IPS-18a (cell line): ENCODE data around the gene PPM1M.

Experiments used
- H3K27ac ChIP-seq: one replicate; pipeline ENCODE4 v1.5.1; 2013; ENCODE audit warnings: low read length
- H3K27me3 ChIP-seq: one replicate; pipeline ENCODE4 v1.6.1; 2013; ENCODE audit warnings: mild to moderate bottlenecking, low read length; ENCODE audit not compliant: control insufficient read depth, insufficient read depth
- H3K36me3 ChIP-seq: one replicate; pipeline ENCODE4 v1.6.1; 2013; ENCODE audit warnings: low read depth, low read length; ENCODE audit not compliant: control insufficient read depth
- H3K4me1 ChIP-seq: one replicate; pipeline ENCODE4 v1.6.1; 2013; ENCODE audit warnings: low read depth, low read length; ENCODE audit not compliant: control insufficient read depth
- H3K4me3 ChIP-seq: one replicate; pipeline ENCODE4 v1.5.1; 2013; ENCODE audit warnings: low read length
- H3K9ac ChIP-seq: one replicate; pipeline ENCODE4 v1.6.1; 2013; ENCODE audit warnings: mild to moderate bottlenecking, low read length, moderate library complexity
- H3K9me3 ChIP-seq: one replicate; pipeline ENCODE4 v1.6.1; 2013; ENCODE audit warnings: low read depth, low read length; ENCODE audit not compliant: control insufficient read depth

PPM1M gene

DNA sequence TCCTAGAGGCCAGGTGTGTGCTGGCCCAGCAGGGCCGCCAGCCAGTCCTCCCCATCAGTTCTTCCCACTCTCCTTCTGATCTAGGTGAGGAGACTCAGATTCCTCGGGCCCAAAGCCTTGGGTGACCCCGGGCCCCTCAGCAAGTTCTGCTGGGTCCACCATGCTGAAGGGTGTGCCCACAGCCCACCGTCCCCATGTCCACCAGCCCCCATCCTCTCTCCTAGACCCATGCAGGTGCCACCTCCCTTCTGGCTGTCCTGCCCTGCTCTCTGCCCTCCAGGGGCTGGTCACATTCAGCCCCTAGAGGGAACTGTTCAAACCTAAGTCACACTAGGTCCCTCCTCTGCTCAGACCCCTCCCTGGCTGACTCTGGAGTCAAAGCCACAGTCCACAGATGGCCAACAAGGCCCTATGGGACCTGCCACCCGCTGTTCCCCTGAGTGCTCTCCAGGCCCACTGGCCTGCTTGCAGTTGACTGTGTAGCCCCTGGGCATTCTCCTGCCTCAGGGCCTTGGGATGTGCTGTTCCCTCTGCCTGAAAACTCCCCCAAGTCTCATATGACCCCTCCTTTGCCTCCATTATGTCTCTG is 19.2 kb upstream of the PPM1M start:
- H3K9ac ChIP-seq, result no peak overlapping the region
- H3K4me3 ChIP-seq, result no peak overlapping the region
- H3K36me3 ChIP-seq, result peaks cover 22% of the 10 kb centered on the region
- H3K27ac ChIP-seq, result no peak overlapping the region
- no peaks in the 10 kb centered on the region for H3K9me3 ChIP-seq
- H3K4me1 ChIP-seq, result no peaks in the 10 kb centered on the region
- no peaks in the 10 kb centered on the region for H3K27me3 ChIP-seq

DNA sequence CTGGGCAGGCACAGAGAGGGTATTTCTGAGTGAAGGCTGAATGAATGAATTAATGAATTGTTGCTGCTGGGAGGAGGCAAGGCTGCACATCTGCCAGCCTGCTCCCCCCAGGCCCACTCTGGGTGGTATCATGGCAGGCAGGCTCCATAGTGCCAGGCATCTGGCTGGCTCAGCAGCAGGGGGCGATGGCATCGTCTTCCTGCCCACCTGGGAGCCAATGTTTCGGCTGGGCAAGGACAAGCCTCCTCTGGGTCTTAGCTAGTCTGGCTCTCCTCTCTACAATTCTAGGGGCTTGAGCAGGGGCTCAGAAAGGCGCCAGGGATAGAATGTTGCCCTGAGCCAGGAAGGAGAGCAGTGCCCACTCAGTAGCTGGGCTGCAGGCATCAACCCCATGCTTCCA is 18.4 kb upstream of the PPM1M start:
- no peak overlapping the region for H3K27ac ChIP-seq
- no peak overlapping the region for H3K9ac ChIP-seq
- H3K4me1 ChIP-seq, result no peaks in the 10 kb centered on the region
- H3K36me3 ChIP-seq, result peaks cover 22% of the 10 kb centered on the region
- no peaks in the 10 kb centered on the region for H3K27me3 ChIP-seq
- H3K9me3 ChIP-seq, result no peaks in the 10 kb centered on the region
- no peak overlapping the region for H3K4me3 ChIP-seq

DNA sequence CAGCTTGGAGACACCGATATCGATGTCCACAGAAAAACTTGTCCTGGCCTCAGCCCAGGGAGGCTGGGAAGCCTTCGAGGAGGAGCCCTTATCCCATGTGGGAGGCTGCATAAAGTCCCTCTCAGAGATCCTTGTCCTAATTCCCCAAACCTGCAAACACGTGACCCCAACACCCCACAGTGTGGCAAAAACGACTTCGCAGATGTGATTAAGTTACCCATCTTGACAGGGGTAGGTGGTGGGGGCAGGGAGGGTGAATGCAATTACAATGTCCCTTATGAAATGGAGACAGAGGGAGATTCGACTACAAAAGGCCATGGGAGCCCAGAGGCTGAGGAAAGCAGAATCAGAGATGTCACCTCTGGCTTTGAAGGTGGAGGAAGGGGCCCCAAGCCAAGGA is 17.8 kb upstream of the PPM1M start:
- Histone ChIP-seq H3K27me3 (no peaks in the 10 kb centered on the region), H3K4me3 (no peak overlapping the region), H3K36me3 (peaks cover 22% of the 10 kb centered on the region), H3K27ac (no peak overlapping the region), H3K4me1 (no peaks in the 10 kb centered on the region), H3K9me3 (no peaks in the 10 kb centered on the region), H3K9ac (no peak overlapping the region)

DNA sequence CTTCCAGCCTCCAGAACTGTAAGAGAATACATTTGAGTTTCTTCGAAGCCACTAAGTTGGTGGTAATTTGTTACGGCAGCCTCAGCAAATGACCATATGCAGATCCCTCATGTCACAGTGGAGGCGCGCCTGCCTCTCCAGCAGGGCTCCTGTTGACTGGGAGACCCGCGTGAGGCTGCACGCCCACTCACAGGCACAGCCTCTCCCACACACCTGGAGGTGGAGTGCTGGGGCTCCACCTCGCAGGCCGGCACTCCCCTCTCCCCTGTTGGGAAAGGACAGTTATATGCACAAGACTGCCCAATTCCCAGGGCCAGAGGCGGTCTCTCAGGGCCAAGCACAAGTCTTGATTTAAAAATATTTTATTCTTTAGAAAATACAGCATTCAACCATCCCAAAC is 17.3 kb upstream of the PPM1M start:
- no peaks in the 10 kb centered on the region for H3K9me3 ChIP-seq
- no peak overlapping the region for H3K9ac ChIP-seq
- no peaks in the 10 kb centered on the region for H3K27me3 ChIP-seq
- H3K36me3 ChIP-seq, result peaks cover 22% of the 10 kb centered on the region
- H3K4me3 ChIP-seq, result no peak overlapping the region
- no peaks in the 10 kb centered on the region for H3K4me1 ChIP-seq
- no peak overlapping the region for H3K27ac ChIP-seq

DNA sequence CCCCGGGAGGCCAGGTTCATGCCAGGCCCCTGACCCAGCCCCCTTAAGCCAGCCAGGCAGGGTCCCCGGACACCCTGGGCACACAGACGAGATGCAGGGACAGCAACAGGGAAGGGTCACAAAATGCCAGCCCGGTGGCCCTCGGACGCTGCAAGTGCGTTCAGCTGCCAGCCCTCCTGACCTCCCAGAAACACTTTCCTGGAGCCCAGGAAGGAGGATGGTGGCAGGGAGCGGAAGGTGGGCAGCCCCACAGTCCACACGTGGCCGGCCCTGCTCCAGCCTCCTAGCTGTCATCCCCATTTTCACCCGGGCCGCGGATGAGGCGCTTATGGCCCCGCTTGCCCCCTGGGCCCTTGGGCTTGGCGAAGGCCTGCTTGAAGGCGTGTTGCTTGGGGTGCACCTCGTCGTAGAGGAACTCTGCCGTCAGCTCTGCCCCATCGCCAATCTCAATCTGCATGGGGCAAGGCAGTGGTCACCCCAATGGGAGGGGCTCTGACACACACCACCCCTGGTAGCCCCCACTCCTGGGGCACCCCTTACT is 16.7 kb upstream of the PPM1M start:
- peaks cover 22% of the 10 kb centered on the region for H3K36me3 ChIP-seq
- H3K27ac ChIP-seq, result no peak overlapping the region
- H3K9ac ChIP-seq, result no peak overlapping the region
- no peaks in the 10 kb centered on the region for H3K4me1 ChIP-seq
- no peaks in the 10 kb centered on the region for H3K27me3 ChIP-seq
- H3K9me3 ChIP-seq, result no peaks in the 10 kb centered on the region
- no peak overlapping the region for H3K4me3 ChIP-seq

DNA sequence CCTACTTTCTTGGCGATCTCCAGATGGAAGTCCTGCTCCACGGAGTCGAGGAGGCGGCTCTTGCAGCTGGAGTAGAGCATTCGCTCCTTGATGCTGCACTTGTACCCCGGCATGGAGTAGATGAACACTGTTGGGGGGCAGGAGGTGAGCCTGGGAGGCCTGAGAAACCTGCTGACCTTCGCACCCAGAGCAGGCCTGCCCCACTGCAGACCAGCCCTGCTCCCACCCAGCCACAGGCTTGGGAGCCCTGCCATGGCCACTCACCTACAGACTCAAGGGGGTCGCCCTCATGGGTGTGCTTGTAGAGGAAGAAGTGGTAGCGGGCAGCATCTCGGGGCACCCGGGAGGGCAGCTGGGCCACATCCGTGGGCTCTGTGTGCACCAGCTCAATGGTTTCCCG is 15.9 kb upstream of the PPM1M start:
- H3K9ac ChIP-seq, result no peak overlapping the region
- H3K9me3 ChIP-seq, result no peaks in the 10 kb centered on the region
- H3K36me3 ChIP-seq, result peaks cover 22% of the 10 kb centered on the region
- no peak overlapping the region for H3K27ac ChIP-seq
- no peaks in the 10 kb centered on the region for H3K4me1 ChIP-seq
- no peaks in the 10 kb centered on the region for H3K27me3 ChIP-seq
- no peak overlapping the region for H3K4me3 ChIP-seq

DNA sequence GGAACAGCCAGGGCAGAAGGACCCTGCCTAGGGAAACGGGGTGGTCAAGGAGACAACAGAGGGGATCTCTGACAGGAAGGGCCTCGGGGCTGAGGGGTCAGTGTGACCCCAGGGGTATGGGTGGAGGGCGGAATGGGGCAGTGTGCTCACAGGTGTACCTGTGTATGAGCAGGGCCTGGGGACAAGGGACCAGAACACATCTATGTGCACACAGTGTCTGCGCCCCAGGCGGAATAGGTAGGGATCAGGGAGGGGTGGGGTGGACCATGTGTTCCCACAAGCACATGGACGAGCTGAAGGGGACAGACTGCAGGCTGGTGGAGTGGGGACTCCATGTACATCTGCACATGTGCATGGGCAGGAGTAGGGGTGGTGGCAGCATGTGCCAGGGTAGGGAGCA is 15.1 kb upstream of the PPM1M start:
- Histone ChIP-seq H3K9ac (no peak overlapping the region), H3K36me3 (peaks cover 22% of the 10 kb centered on the region), H3K4me1 (no peaks in the 10 kb centered on the region)

DNA sequence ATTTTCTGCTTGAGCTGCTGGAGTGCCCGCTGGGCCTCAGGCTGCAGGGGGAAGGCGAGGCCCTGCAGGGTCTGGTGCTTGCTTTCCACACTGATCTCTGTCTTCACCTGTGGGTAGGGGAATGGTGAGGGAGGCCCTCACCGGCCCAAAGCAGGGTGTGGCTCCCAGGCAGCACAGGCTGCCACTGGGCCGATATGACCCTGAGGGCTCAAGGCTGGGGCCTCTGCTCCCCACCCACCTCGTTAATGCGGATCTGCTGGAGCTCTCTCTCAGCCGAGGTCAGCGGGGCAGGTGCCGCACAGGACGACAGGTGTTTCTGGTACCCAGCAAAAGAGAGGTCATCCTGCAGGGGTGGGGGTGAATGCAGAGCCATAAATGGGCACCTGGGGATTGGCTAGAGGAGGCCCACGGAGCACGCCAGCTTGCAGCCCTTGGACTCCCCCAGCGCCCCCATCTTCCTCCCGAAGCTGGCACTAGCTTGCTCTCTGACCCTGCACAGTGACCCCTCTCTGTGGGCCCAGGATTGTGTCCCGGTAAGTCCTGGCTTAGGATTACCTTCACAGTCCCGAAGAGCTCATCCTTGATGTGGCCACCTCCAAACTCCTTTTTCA is 14.6 kb upstream of the PPM1M start:
- Histone ChIP-seq H3K9ac (no peak overlapping the region), H3K4me1 (no peaks in the 10 kb centered on the region)

More for the DNA sequence above, 15.1 kb upstream of the PPM1M start:
- no peaks in the 10 kb centered on the region for H3K27me3 ChIP-seq
- H3K27ac ChIP-seq, result no peak overlapping the region
- no peak overlapping the region for H3K4me3 ChIP-seq
- H3K9me3 ChIP-seq, result no peaks in the 10 kb centered on the region

DNA sequence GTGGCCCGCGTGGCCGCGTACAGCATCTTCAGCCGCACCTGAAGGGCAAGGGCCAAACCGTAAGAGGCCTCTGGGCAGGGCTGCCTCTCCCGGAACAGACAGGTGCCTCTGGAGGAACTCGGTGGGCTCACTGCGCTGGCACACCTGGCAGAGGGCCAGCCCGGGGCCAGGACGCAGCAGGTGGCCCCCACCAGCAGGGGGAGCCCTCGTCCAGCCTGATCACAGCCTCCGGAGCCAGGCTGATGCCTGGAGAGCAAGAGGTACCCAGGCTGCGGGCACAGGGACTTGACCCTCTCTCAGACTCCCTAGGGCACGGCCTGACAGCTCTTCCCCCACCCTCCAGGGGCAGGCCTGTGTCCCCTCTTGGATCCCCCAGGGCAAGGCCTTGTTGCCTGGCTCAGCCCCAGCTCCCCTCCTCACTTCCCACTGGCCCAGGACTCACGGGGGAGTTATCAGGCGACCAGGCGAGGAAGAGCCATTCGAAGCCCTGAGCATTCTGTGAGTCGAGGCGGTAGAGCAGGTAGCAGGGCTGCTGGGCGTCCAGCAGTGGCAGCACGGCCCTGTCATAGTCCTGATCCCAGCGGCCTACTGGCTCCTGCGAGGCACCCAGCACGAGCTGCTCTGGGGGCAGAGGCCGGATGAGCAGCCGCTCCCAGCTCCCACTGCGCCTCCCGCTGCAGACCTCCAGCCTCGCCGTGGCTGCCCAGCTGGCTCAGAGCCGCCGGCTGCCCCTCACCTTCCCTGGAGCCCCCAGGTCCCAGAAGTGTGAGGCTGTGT is 13.9 kb upstream of the PPM1M start:
- H3K36me3 ChIP-seq, result peaks cover 22% of the 10 kb centered on the region
- H3K9ac ChIP-seq, result no peak overlapping the region
- no peak overlapping the region for H3K27ac ChIP-seq
- H3K9me3 ChIP-seq, result no peaks in the 10 kb centered on the region
- H3K27me3 ChIP-seq, result no peaks in the 10 kb centered on the region
- H3K4me3 ChIP-seq, result no peak overlapping the region
- peaks cover 1% of the 10 kb centered on the region for H3K4me1 ChIP-seq

More for the DNA sequence above, 14.6 kb upstream of the PPM1M start:
- Histone ChIP-seq H3K4me3 (no peak overlapping the region), H3K27me3 (no peaks in the 10 kb centered on the region), H3K9me3 (no peaks in the 10 kb centered on the region), H3K36me3 (peaks cover 22% of the 10 kb centered on the region), H3K27ac (no peak overlapping the region)

DNA sequence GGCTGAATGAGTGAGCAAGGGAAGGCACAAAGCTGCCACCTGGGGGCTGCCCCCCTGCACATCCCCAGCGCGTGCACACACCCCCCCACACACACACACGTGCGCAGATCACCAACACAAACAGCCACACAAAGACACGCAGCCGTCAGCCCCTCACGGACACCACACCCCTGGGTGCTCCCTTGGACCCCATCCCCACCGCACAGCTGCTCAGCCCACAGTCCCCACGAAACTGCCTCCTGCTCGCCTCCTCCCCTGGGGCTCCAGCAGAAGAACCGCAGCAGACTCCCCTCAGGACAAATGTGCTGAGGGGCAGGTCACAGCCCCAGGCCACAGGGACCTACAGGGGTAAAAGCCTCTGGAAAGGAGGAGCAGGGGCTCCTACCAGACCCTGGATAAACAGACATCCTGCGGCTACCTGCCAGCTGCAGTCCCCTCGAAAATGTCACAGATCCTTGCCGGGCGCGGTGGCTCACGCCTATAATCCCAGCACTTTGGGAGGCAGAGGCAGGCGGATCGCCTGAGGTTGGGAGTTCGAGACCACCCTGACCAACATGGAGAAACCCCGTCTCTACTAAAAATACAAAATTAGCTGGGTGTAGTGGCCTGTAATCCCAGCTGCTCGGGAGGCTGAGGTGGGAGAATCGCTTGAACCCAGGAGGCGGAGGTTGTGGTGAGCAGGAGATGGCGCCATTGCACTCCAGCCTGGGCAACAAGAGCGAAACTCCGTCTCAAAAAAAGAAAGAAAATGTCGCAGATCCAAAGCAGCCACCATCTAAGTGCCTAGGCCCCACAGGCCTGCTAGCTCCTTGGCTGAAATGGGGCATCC is 13.1 kb upstream of the PPM1M start:
- Histone ChIP-seq H3K27me3 (no peaks in the 10 kb centered on the region), H3K36me3 (peaks cover 22% of the 10 kb centered on the region), H3K9ac (no peak overlapping the region), H3K4me3 (no peak overlapping the region), H3K9me3 (no peaks in the 10 kb centered on the region), H3K4me1 (peaks cover 9% of the 10 kb centered on the region), H3K27ac (no peak overlapping the region)

DNA sequence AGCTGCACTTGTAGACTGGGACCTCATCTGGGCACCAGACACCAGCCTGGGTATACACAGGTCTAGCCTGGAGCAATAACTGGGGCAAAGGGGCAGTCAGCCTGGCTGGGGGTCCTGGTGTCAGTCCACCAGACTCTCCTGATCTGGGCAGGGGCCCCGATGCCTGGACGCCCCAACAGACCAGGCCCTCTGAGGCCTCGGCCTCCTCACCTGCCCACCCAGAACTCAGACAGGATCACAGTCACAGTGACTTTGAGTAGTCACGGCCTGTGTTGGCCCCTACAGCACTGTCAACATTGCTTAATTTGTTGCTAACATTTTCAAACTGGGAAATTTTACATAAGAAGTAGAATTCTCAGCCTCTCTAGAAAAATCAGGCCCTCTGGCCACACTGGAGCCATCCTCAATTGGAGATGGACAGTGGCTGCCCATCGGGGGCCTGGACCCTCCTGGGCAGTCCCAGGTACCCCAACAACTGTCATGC is 12.4 kb upstream of the PPM1M start:
- H3K27me3 ChIP-seq, result no peaks in the 10 kb centered on the region
- H3K9me3 ChIP-seq, result no peaks in the 10 kb centered on the region
- H3K27ac ChIP-seq, result no peak overlapping the region
- no peak overlapping the region for H3K4me3 ChIP-seq
- peaks cover 22% of the 10 kb centered on the region for H3K36me3 ChIP-seq
- H3K9ac ChIP-seq, result no peak overlapping the region
- peaks cover 15% of the 10 kb centered on the region for H3K4me1 ChIP-seq
